ENCODE data around the gene UBE3B.

UBE3B gene

DNA sequence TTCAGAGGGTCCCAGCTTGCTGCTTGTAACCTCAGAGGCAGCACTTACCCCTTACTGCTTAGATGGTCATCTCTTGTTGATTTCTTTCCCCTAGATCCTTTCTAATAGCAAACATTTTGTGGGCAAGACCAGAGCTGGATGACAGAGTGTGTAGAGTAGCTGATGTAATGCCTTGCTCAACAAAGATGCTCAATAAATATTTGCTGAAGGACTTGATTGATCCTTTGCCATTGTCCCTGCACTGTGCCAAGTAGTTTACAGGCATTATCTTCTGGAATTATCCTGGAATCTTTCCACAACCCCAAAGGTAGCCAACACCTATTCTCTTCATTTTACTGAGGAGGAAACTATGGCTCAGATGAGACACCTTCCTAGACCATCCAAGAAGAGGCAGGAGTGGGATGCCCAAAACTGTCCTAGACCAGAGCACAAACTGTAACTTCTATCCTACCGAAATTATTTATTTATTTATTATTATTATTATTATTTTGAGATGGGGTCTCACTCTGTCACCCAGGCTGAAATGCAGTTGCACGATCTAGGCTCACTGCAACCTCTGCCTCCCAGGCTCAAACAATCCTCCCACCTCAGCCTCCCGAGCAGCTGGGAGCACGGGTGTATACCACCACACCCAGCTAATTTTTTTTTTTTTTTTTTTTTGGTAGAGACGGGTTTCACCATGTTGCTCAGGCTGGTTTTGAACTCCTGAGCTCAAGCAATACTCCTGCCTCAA, 94.5 kb downstream of the UBE3B start:
- Histone ChIP-seq H4K20me1 (no peaks in the 10 kb centered on the region), H3K36me3 (peaks cover 59% of the 10 kb centered on the region), H3K9me3 (no peaks in the 10 kb centered on the region), H3K4me3 (peak overlapping the region; percentile 81; the same call in 1 of the 2 replicates), H3K27me3 (no peaks in the 10 kb centered on the region), H3K27ac (no peak overlapping the region), H3K4me1 (peaks cover 24% of the 10 kb centered on the region), H3K4me2 (peak overlapping the region; percentile 98), H3K9ac (no peak overlapping the region)
- TF ChIP-seq Cebpa-rat (IDR thresholded peaks at IDR 0.05) = no peak

DNA sequence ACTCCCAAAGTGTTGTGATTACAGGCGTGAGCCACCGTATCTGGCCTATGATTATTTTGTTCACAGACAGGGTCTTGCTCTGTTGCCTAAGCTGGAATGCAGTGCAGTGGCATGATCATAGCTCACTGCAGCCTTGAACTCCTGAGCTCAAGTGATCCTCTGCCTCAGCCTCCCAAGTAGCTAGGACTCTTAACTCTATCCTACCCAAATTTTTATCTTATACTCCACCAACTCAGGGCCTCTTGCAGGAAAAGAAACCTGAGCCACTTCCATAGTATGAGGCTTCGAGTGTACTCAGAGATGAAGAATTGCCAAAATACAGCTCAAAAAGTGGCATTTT, 95.0 kb downstream of the UBE3B start:
- no peak for TF ChIP-seq Cebpa-rat (IDR thresholded peaks at IDR 0.05)
- Histone ChIP-seq H3K9me3 (no peaks in the 10 kb centered on the region), H3K4me3 (peak overlapping the region; percentile 81), H3K4me2 (peak overlapping the region; percentile 98), H3K27me3 (no peaks in the 10 kb centered on the region), H3K9ac (peak overlapping the region; percentile 78), H3K4me1 (peaks cover 24% of the 10 kb centered on the region), H3K27ac (peak overlapping the region; percentile 81), H3K36me3 (peaks cover 59% of the 10 kb centered on the region), H4K20me1 (no peaks in the 10 kb centered on the region)

DNA sequence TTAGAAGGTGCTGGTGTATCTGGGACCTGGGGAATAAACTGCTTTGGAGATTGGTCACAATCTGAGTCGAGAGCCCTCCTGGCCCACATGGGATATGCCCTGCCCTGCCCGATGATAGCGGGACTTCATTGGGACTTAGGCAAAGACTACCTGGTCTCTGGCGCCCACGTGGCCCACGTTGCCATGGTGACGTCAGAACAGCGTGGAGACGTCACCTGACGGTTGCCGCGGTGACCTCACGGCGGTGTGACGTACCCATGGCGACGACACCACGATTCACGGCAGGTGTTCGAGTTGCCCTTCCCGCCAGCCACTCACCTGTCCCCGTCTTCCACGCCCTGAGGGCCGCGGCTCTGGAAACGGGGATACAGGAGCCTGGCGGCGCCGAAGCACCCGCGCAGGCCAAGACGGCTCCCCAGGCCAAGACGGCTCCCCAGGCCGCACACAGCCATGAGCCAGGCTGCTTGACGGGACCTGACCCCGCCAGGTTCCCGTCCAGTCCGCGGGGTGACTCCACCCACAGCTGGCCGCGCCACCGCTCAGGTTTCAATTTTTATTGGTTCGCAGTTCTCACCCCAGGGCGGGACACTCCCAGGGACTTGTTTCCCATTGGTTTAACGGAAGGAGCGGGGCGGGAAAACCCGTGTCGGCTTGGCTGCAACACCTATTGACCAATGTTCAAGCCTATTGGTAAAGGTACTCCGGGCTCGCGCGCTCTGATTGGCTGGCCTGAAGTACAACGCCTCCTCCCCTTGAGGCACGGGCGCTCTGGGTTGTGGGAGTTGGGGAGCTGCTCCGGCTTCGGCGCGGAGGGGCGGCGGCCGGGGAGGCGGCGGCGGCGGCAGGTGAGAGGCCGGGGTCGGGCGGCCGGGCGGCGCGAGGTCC, 95.8 kb downstream of the UBE3B start, which contains the start of the genes MMAB and MVK:
MMAB (minus strand) TSS at position 476 of the 885 bp plus-strand sequence; CDS start at position 452, 24 bp downstream.
MVK (plus strand) TSS at position 766 of the 885 bp plus-strand sequence. CDS start 1,029 bp downstream, outside the sequence.
- no peak for TF ChIP-seq Cebpa-rat (IDR thresholded peaks at IDR 0.05)
- Histone ChIP-seq H3K36me3 (peaks cover 59% of the 10 kb centered on the region), H3K4me2 (peak within 1 kb of the TSS; percentile 98), H3K9me3 (no peaks in the 10 kb centered on the region), H3K4me1 (peaks cover 24% of the 10 kb centered on the region), H3K9ac (peak within 1 kb of the TSS; percentile 78), H4K20me1 (no peaks in the 10 kb centered on the region), H3K27me3 (no peaks in the 10 kb centered on the region), H3K27ac (peak within 1 kb of the TSS; percentile 81), H3K4me3 (peak within 1 kb of the TSS; percentile 81)

DNA sequence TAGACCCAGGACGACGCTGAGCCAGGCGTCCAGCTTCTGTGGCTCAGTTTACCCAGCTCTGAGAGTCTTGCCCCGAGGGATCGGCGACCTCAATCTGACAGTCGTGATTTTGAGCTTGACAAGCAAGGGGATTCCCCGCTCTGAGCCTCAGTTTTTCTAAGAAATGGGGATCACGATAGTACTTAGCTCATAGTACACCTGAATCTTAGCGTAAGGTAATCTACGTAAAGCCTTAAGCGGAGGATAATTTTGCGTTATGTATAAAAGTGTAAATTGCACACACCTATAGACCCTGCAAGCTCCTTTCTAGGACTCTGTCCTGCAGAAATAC, 96.4 kb downstream of the UBE3B start:
- H3K27ac ChIP-seq = no peak overlapping the region
- no peak for TF ChIP-seq Cebpa-rat (IDR thresholded peaks at IDR 0.05)
- H3K9ac ChIP-seq = peak overlapping the region; percentile 78
- no peaks in the 10 kb centered on the region for H4K20me1 ChIP-seq
- peak overlapping the region; percentile 85 for H3K4me2 ChIP-seq
- H3K4me3 ChIP-seq = peak overlapping the region; percentile 81
- H3K27me3 ChIP-seq = no peaks in the 10 kb centered on the region
- peaks cover 60% of the 10 kb centered on the region for H3K36me3 ChIP-seq
- no peaks in the 10 kb centered on the region for H3K9me3 ChIP-seq
- H3K4me1 ChIP-seq = peaks cover 24% of the 10 kb centered on the region

DNA sequence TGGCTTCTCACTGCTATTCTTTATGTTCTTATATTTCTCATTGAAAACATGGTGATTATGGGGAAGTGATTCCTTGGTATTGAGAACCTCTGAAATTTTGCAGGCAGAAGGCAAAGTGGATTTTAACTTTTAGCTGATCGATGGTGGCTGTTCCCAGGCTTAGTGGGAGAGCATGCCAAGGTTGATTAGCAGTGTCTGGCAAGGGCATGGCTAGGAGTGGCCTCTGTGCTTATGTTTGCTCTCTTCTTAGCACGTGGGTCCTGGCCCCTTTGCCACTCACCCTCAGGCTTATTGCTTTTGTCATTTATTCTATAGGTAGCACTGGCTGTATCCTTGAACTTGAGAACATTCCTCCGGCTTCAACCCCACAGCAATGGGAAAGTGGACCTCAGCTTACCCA, 98.2 kb downstream of the UBE3B start:
- no peak overlapping the region for H3K9ac ChIP-seq
- no peaks in the 10 kb centered on the region for H3K9me3 ChIP-seq
- H3K27me3 ChIP-seq = no peaks in the 10 kb centered on the region
- TF ChIP-seq Cebpa-rat (IDR thresholded peaks at IDR 0.05) = no peak
- peaks cover 24% of the 10 kb centered on the region for H3K4me1 ChIP-seq
- H3K4me2 ChIP-seq = no peak overlapping the region
- no peak overlapping the region for H3K27ac ChIP-seq
- no peak overlapping the region for H3K4me3 ChIP-seq
- peaks cover 60% of the 10 kb centered on the region for H3K36me3 ChIP-seq
- H4K20me1 ChIP-seq = no peaks in the 10 kb centered on the region

DNA sequence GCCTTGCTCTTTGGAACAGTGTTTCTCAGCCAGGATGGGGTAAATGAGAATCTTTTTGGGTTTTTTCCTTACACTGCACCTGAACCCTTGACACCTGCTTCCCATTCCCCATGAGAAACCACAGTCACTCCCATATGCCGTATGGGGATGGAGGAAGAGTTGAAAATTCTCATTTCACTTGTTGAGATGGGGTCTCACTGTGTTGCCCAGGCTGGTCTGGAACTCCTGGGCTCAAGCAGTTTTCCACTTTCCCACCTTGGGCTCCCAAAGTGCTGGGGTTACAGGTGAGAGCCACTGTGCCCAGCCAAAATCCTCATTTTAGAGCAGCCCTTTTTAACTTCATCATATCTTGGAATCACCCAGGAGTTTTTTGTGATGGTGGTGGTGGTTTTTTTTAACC, 99.9 kb downstream of the UBE3B start:
- no peak overlapping the region for H3K9ac ChIP-seq

DNA sequence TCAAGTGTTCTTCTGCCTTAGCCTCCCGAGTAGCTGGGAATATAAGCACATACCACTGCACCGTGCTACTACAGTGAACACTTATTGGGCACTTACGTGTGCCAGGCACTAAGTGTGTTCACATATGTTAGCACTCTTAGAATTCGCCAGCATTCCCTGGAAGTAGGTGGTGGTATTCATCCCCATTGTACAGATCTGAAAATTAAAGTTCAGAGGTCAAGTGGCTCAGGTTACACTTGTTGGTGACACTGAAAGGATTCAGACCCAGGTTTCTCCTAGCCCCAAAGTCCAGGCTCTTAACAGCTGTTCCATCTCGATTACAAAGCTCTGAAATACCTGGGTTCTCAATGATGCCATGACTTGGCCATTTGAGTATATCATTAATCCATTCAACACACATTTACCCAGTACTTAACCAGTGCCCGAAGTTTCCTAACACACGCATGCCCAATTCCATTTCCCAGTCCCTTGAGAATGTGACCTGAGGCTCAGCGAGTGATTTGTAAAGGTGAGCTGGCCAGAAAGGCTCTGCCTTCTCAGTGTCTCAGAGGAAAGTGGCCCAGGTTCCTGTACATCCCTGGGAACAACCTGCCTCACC, 101.0 kb downstream of the UBE3B start:
- H3K9ac ChIP-seq = no peak overlapping the region
- peaks cover 69% of the 10 kb centered on the region for H3K36me3 ChIP-seq
- no peaks in the 10 kb centered on the region for H3K9me3 ChIP-seq
- no peaks in the 10 kb centered on the region for H4K20me1 ChIP-seq
- no peak overlapping the region for H3K27ac ChIP-seq
- no peaks in the 10 kb centered on the region for H3K27me3 ChIP-seq
- H3K4me2 ChIP-seq = no peak overlapping the region
- H3K4me3 ChIP-seq = no peak overlapping the region
- TF ChIP-seq Cebpa-rat (IDR thresholded peaks at IDR 0.05) = no peak
- H3K4me1 ChIP-seq = peaks cover 12% of the 10 kb centered on the region

More for the DNA sequence above, 99.9 kb downstream of the UBE3B start:
- Histone ChIP-seq H3K4me3 (no peak overlapping the region), H3K4me2 (no peak overlapping the region), H3K36me3 (peaks cover 66% of the 10 kb centered on the region), H3K27me3 (no peaks in the 10 kb centered on the region), H3K9me3 (no peaks in the 10 kb centered on the region), H4K20me1 (no peaks in the 10 kb centered on the region), H3K27ac (no peak overlapping the region), H3K4me1 (peaks cover 19% of the 10 kb centered on the region)
- no peak for TF ChIP-seq Cebpa-rat (IDR thresholded peaks at IDR 0.05)

DNA sequence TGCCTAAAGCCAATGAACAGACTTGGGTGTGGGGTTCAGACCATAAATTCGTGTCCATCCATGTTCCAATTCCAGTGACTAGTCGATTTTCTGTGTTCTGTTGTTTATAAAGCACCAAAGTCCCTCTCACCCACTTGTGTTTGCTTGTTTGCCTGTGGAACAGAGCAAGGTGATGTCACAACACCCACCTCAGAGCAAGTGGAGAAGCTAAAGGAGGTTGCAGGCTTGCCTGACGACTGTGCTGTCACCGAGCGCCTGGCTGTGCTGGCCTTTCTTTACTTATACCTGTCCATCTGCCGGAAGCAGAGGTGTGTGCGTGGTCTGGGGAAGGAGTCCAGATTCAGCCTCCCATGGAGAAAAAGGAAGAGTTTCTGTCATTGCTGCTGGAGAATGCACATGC, 102.2 kb downstream of the UBE3B start:
- Histone ChIP-seq H4K20me1 (no peaks in the 10 kb centered on the region), H3K4me1 (peaks cover 4% of the 10 kb centered on the region), H3K4me3 (no peak overlapping the region), H3K9me3 (no peaks in the 10 kb centered on the region), H3K27ac (no peak overlapping the region), H3K36me3 (peaks cover 76% of the 10 kb centered on the region), H3K4me2 (no peak overlapping the region), H3K9ac (no peak overlapping the region), H3K27me3 (no peaks in the 10 kb centered on the region)
- no peak for TF ChIP-seq Cebpa-rat (IDR thresholded peaks at IDR 0.05)

DNA sequence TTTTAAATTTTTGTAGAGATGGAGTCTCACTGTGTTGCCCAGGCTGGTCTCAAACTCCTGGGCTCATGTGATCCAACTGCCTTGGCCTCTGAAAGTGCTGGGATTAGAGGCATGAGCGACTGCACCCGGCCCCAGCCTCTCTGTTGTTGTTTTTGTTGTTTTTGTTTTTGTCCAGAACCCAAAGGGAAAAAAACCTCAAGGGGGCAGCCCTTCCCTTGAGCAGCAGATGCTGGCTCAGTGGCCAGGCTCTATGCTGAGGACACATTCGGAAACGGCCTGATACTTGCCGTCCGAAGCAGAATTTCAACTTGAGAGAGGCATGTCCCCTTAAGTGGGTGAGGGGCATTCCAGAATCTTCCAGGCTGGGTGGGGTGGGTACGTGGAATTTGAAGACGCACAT, 102.8 kb downstream of the UBE3B start:
- H3K4me1 ChIP-seq = no peaks in the 10 kb centered on the region
- no peak for TF ChIP-seq Cebpa-rat (IDR thresholded peaks at IDR 0.05)
- H3K27ac ChIP-seq = no peak overlapping the region
- H3K9ac ChIP-seq = no peak overlapping the region
- H3K36me3 ChIP-seq = peaks cover 80% of the 10 kb centered on the region
- H3K27me3 ChIP-seq = no peaks in the 10 kb centered on the region
- H3K4me2 ChIP-seq = no peak overlapping the region
- H4K20me1 ChIP-seq = no peaks in the 10 kb centered on the region
- no peaks in the 10 kb centered on the region for H3K9me3 ChIP-seq
- H3K4me3 ChIP-seq = no peak overlapping the region

Data from BLaER1 (cell line).